Stomach (tissue), 4 donors: ENCODE measurements around the gene ABCD3.

Experiments used
- POLR2A ChIP-seq, 4 donors: fragments of 450-650 bp; IDR thresholded peaks; one replicate each; pipeline ENCODE4 v1.6.1; 2016; ENCODE audit warnings: antibody characterized with exemption in 4 of 4, control low read depth in 2 of 4, mild to moderate bottlenecking in 1 of 4, moderate library complexity in 1 of 4
- TF ChIP-seq, protein P1 (sequence below), 7 experiments: fragments of 450-650 bp in 4 of 7; fragments of 200-600 bp in 3 of 7; sonication (generic) in 3 of 7; IDR thresholded peaks; one replicate each; pipeline ENCODE4 v1.5.1; 2016 to 2019; ENCODE audit warnings: antibody characterized with exemption in 7 of 7, control low read depth in 2 of 7, mild to moderate bottlenecking in 1 of 7

DNA sequence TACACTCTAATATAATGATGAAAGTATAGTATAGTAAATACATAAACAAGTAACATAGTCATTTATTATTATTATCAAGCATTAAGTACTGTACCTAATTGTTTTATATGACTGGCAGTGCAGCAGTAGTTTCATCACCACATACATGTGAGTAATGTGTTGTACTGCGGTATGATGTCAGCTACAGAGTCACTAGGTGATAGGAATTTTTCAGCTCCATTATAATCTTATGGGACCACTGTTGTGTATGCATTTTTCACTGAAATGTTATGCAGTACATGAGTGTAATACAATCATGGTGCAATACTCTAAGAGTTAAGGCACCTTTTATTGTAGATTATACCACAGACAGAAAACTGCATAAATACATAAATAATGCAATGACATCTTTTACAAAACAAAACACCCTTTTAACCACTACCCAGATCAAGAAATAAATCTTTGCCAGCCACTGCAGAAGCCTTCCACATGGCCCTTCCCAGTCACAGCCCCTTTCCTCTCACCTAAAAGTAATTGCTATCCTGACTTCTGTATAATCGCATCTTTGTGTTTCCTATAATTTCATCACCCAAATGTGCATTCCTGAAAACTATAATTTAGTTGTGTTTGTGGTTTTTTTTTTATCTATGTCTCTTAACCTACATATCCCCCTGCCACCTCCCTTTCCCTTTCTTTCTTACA, 16.3 kb downstream of the ABCD3 start:
- no peak for TF ChIP-seq POLR2A (IDR thresholded peaks at IDR 0.05)
- TF ChIP-seq, protein P1, sequence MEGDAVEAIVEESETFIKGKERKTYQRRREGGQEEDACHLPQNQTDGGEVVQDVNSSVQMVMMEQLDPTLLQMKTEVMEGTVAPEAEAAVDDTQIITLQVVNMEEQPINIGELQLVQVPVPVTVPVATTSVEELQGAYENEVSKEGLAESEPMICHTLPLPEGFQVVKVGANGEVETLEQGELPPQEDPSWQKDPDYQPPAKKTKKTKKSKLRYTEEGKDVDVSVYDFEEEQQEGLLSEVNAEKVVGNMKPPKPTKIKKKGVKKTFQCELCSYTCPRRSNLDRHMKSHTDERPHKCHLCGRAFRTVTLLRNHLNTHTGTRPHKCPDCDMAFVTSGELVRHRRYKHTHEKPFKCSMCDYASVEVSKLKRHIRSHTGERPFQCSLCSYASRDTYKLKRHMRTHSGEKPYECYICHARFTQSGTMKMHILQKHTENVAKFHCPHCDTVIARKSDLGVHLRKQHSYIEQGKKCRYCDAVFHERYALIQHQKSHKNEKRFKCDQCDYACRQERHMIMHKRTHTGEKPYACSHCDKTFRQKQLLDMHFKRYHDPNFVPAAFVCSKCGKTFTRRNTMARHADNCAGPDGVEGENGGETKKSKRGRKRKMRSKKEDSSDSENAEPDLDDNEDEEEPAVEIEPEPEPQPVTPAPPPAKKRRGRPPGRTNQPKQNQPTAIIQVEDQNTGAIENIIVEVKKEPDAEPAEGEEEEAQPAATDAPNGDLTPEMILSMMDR (IDR thresholded peaks at IDR 0.05), result no peak
